ENCODE results near the gene DNASE1L1.

DNASE1L1 gene, protein sequence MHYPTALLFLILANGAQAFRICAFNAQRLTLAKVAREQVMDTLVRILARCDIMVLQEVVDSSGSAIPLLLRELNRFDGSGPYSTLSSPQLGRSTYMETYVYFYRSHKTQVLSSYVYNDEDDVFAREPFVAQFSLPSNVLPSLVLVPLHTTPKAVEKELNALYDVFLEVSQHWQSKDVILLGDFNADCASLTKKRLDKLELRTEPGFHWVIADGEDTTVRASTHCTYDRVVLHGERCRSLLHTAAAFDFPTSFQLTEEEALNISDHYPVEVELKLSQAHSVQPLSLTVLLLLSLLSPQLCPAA

DNA sequence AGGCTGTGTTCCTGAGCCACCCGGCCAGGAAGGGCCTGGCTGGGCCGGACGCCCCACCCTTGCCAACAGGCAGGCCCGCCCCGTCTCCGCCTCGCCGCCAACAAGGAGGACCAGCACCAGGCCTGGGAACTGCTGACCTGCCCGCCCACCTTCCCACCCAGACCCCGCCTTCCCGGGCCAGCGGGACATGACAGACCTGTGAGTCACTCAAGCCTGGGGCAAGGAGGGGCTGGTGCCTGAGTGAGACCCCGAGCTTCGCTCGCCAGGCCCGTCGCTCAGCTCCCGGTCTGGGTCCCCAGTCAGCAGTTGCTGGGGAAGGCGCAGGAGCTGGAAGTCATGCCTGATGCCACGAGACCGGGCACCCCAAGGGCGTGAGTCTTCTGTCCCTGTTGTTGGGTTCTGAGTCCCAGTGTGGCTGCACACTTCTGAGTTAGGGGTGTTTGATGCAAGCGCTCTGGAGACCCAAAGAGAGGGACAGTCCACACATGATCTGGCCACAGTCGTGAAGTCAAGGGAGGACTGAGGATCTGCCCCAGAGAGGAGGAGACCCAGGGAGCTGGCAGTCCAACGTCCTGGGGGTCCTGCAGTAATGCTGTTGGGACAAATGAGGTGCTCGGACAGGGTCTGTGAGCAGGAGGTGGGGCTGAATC is at the start of gene DNASE1L1:
DNASE1L1 (minus strand) TSS at position 33 of the 650 bp plus-strand sequence. CDS start 3,686 bp downstream, outside the sequence.
- DNase-seq (ENCODE audit: low spot score), result no peak

DNA sequence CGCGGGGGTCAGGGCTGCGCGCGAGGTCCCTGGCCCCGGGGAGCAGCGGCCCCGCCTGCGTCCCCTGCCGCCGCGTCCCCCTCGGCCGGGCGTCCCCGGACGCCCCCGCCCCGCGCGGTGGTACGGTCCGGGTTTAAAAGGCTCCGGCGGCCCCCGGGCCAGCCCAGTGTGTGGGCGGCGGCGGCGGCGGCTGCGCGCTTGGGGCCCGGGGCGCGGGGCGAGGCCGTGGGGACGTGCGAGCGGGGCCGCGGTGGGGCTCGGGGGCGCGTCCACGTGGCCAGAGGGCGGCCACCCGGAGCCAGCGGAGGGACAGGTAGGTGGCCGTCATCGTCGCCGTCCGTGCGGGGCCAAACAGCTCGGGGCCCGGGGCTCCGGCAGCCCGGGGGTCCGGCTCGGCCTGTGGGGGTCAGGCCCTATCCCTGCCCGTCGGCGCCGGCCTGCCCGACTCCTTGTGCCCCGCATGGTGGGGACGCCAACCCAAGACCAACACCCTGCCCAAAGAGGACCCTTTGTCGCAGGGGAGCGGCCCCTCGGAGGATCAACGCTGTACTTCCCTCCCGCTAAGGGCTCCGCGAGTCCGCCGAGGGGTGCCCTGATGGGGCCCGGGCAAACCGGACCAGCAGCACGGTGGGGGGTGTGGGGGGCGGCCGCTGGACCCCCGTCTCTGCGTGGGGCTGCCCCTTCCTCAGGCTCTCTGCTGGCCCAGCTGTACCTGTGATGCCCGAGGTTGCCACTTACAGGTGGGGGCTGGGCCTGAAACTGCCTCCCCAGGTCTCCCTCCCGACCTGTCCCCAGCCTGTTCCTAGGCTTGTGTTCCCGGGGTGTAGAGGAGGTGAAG is 49.3 kb upstream of the DNASE1L1 start, which contains the start of gene PLXNA3:
PLXNA3 (plus strand) TSS at position 166 of the 838 bp plus-strand sequence. CDS start 1,903 bp downstream, outside the sequence.
- DNase-seq (ENCODE audit: low spot score), result peak; percentile 73

DNA sequence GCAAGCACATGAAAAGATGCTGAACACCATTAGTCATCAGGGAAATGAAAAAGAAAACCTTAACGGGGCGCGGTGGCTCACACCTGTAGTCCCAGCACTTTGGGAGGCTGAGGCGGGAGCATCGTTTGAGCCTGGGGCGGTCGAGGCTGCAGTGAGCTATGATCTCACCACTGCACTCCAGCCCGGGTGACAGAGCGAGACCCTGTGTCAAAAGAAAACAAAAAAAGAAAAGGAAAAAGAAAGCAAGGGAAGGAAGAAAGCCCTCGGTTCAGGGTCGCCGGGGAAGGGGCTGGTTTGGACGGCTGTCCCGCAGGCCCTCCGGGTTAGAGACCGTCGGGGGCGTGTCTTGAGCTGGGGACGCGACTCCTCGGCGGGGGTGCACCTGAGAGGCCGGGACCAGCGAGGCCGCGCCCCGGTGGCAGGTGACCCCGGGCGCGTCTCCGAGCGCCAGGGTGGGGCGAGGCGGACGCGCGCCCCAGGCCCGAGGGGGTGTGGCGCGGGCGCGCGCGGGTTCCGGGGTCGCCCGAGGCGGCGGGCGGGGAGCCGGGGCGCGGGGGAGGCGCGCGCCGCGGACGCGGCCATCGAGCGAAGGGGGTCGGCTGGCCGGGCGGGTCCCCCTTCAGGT is 48.5 kb upstream of the DNASE1L1 start:
- peak; percentile 60 for DNase-seq (ENCODE audit: low spot score)

DNA sequence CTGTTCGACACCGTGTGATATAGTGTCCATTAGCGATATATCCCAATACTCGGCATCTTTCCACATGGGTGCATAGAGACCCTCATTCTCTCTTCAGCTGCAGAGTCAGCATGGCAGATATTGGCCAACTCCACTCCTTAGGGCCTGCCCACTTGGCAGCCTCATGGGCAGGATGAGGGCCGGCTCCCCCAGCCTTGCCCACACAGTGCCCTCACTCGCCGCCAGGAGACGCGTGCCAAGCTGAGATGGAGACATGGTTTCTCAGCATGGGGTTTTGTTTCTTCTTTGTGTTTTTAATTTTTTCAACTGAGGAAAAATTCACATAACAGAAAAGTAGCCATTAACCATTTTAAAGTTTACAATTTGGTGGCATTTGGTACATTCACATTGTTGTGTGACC is 43.8 kb upstream of the DNASE1L1 start:
- no peak for DNase-seq (ENCODE audit: low spot score)

DNA sequence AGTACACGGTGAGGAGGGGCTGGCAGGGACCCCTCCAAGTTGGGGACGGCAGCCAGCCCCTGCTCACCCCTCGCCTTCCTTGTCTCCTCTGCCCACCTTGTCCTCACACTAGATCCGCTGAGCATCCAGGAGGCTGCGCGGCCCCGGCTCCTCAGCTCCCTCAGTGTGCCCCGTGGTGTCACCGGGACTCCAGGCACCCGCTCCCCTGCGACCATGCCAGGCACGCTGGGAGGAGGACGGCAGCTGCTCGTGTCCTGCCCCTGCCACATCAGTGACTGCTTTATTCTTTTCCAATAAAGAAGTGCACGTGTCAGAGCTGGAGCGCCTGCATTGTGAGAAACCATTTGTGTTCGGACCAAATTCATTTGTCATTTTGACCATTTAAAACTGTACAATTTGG is 41.3 kb upstream of the DNASE1L1 start:
- no peak for DNase-seq (ENCODE audit: low spot score)

DNA sequence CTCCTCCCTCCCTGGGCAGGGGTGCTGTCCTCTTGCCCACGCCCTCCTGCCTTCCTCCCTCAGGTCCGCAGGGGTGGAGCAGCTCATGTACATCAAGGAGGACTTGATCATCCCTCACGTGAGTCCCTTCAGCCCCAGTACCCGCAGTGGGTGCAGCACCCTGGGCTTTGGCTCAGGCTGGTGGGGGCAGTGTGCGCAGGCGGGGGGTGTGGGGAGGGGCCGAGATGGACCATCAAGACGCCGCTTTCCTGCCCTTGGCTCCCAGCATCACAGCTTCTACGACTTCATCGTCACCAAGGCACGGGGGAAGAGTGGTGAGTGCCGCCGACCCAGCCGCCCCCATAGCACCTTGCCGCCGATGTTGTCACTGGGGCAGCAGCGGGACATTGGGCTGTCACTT is 40.6 kb upstream of the DNASE1L1 start:
- no peak for DNase-seq (ENCODE audit: low spot score)

DNA sequence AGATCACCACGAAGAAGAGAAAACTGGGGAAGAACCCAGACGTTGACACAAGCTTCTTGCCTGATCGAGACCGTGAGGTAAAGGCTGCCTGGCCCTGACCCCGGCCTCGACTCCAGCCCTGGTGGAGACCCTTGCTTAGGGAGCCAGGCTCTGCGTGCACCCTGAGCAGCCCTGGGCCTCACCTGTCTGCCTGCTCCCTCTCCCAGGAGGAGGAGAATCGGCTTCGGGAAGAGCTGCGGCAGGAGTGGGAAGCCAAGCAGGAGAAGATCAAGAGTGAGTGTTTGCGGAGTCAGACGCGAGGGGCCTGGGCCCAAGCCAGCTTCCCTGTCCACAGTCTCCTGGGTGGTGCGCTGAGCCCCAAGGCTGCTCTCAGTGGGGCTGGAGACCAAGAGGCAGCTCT is 39.4 kb upstream of the DNASE1L1 start:
- no peak for DNase-seq (ENCODE audit: low spot score)

DNA sequence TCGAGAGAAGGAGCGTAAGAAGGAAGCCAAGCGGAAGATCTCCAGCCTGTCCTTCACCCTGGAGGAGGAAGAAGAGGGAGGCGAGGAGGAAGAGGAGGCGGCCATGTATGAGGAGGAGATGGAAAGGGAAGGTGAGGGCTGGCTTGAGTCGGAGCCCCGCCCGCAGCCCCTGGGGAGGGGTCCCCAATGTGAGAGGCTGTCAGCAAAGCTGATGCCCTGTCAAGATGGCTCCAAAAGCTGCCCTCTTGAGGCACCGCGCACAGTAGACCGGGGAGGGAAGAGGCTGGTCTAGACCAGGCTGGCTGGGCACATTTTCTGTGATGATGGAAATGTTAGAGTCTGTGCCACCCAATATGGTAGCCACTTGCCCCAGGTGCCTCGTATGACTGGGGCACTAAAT is 37.4 kb upstream of the DNASE1L1 start:
- no peak for DNase-seq (ENCODE audit: low spot score)

DNA sequence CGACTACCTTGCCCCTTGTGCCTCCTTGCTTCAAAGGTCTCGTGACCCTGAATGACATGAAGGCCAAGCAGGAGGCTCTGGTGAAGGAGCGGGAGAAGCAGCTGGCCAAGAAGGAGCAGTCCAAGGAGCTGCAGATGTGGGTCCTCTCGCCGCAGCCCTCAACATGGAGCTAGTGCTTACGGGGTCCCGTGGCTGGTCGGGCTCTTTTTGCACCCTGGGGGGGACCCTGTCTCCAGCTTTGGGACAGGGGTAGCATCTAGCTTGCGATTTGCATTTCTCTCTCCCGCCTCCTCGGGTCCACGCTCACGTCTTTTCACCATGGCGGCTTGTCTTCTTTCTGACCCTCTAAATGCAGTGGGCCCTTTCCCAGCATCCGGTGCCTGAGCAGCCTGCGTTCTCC is 36.7 kb upstream of the DNASE1L1 start:
- DNase-seq (ENCODE audit: low spot score), result no peak

DNA sequence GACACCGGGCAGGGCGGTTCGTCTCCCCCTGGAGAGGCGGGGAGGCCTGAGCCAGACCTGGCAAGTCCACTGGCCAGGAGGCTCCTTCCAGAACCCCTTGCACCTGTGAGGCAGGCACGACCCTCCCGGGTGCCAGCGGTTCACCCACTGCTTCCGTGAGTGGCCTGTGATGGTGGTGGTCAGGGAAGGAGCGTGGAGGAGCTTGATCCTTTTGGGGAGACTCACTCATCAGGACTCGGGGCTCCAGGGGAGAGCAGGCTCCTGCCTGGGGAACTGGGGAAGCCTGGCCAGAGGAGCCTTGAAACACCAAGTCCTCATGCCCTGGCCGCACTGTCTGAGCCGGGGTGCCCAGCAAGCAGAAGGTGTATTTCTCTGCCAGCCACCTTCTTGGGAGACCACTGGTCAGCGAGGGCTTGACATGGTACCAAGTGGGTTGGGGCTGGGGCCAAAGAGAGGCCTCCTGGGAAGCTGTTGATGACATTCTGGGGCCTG is 35.7 kb upstream of the DNASE1L1 start:
- no peak for DNase-seq (ENCODE audit: low spot score)

DNA sequence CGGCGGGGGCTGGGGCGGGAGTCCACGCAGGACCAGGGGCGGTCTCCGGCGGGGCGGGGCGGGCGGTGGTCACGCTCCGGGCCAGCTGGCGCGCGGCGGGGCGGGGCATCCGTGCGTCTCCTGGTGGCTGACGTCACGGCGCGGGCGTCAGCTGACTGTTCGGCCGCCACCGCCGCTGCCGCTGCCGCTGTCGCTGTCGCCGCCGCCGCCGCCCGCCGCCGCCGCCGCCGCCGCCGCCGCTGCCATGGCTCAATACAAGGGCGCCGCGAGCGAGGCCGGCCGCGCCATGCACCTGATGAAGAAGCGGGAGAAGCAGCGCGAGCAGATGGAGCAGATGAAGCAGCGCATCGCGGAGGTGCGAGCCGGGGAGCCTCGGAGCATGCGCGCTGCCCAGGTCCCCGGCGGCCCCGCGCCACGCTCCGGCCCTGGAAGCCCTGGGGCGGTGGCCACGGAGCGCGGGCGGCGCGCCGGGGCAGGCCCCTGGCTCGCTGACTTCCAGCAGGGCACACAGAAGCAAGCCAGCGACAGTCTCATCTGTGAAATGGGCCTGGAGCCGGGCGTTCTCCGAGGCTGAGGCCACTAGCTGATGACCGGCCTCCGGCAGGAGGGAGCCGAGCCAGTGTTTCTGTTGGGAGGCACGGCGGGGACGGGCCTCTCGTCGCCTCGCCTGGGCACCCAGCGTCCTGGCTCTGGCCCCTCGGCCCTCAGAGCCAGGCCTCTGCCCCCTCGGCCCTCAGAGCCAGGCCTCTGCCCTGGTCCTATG is 35.1 kb upstream of the DNASE1L1 start, which contains the start of gene FAM50A:
FAM50A (plus strand) TSS at position 150 of the 763 bp plus-strand sequence; CDS start at position 245, 95 bp downstream.
- peak; percentile 62 for DNase-seq (ENCODE audit: low spot score)

DNA sequence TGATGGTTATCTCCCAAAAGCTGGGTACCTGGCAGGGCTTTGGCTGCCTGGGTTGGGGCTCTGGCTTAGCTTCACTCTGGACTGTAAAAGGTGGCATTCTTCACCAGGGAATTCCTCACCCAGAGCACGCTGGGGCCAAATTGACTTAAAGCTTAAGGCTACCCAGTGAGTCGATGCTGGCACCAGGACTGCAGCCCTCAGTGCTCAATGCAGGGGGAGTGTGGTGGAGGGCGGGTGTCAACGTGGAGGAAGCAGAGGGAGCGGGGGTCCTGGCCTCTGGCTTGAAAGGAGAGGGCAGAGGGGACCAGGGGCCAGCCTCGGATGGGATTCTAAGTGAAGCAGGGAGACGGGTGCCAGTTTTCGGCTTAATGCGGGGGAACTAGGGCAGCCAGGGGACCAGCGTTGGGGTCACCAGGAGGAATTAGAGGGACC is 34.4 kb upstream of the DNASE1L1 start:
- DNase-seq (ENCODE audit: low spot score), result no peak

DNA sequence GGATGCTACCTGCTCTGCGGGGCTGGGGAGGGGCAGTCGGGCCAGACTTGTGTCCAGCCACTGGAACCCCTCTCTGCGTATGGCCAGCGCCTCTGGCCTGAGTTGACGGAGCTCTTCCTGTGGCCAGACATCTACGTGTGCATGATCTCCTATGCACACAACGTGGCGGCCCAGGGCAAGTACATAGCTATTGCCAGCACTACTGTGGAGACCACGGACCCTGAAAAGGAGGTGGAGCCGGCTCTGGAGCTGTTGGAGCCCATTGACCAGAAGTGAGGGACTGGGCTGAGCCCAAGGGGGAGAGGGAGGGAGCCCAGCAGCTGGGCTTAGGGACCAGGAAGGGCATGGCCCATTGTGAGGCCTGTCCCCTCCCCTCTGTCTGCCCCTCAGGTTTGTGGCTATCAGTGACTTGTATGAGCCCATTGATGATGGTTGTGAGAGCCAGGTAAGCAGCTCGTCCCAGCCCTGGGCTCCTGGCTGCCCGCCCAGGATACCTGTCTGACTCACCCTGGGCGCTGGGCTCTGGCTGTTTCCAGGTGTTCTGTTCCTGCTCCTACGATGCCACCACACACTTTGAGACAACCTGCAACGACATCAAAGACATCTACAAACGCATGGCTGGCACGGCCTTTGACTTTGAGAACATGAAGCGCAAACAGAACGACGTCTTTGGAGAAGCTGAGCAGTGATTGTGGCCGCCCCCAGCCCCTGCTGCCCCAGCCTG is 33.1 kb upstream of the DNASE1L1 start:
- DNase-seq (ENCODE audit: low spot score), result no peak

DNA sequence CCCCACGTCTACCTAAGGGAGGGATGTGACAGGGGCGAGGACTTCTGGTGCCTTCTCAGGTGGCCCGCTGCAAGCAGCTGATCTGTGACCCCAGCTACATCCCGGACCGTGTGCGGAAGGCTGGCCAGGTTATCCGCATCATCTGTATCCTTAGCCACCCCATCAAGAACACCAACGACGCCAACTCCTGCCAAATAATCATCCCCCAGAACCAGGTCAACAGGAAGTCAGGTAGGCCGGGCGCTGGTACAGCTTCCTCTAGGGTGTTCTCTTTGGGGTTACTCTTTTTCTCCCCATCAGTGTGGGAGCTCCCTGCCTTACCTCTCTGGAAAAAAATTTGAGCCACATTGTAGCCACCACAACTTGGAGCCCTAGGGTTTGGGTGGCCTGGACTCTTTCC is 32.5 kb upstream of the DNASE1L1 start:
- no peak for DNase-seq (ENCODE audit: low spot score)

DNA sequence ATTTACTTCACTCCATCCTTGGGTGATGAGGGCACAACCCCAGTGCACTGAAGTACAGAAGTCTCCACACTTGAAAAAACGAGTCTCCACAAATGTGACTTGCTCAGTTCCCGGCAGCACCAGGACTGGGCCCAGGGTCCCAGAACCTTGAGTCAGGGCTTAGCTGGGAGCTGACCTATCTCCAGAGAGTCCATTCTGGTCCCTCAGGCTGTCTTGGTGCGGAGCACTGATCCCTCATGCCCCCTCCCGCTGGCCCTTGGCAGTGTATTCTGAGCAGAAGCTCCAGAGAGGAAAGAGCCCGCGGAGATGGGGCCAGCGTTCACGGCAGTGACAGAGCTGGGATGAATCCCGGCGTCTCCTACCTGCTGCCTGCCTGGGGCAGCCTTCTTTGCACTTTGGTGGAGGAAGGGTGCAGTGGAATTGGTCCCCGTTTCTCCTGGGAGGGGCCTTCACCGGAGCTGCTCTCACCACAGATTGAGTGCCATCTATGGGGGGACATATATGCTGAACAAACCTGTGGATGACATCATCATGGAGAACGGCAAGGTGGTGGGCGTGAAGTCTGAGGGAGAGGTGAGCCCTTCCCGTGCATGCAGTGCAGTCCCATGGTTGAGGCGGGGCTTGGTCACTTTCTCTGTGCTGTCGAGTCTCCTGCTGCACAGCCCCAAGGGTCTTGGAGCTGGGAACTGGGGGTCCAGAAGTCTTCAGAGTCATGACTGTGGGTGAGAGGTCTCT is 31.7 kb upstream of the DNASE1L1 start:
- no peak for DNase-seq (ENCODE audit: low spot score)

DNA sequence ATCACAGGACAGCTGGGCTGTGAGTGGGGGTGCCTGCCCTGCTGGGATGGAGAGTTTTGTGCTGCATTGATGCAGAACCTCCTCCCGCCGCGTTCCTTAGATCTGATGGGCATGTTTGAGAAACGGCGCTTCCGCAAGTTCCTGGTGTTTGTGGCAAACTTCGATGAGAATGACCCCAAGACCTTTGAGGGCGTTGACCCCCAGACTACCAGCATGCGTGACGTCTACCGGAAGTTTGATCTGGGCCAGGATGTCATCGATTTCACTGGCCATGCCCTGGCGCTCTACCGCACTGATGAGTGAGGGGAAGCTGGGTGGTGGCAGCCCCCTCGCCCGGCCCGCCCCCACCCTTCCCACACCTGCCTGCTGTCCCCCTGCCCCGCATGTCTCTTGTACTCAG is 30.8 kb upstream of the DNASE1L1 start:
- no peak for DNase-seq (ENCODE audit: low spot score)

DNA sequence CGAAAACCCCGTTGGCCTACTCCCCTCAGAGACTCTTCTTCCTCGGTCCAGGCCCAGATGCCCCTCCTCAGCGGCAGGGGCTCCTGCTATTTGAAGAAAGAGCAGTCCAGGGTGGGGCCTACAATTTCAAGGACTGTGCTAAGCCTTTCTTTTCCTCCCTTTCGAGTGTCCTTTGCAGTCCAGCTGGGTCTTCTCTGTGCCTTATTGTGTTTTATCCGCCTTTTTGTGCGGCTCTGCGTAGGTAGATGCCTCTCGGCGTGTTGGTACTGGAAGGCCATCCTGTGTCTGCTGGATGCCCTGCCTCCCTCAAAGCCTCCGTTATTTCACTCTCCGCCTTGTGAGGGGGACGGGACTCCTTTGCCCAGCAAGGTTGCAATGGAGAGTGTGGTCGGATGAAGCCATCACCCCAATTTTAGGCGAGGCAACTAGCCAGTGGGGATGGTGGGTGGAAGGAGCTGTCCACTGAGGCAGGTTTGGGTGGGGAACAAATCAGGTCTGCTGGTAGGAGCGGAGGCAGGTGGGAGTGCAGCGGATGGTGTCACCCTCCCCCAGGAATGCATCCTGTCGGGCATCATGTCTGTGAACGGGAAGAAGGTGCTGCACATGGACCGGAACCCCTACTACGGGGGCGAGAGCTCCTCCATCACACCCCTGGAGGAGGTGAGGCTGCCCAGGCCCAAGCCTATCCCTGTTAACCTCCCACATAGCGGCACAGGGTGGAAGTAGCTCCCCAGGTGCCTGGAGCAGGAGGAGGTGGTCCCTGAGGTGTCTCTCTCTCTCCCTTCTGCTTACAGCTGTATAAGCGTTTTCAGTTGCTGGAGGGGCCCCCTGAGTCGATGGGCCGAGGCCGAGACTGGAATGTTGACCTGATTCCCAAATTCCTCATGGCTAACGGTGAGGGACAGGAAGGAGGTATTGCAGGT is 29.2 kb upstream of the DNASE1L1 start:
- no peak for DNase-seq (ENCODE audit: low spot score)

DNA sequence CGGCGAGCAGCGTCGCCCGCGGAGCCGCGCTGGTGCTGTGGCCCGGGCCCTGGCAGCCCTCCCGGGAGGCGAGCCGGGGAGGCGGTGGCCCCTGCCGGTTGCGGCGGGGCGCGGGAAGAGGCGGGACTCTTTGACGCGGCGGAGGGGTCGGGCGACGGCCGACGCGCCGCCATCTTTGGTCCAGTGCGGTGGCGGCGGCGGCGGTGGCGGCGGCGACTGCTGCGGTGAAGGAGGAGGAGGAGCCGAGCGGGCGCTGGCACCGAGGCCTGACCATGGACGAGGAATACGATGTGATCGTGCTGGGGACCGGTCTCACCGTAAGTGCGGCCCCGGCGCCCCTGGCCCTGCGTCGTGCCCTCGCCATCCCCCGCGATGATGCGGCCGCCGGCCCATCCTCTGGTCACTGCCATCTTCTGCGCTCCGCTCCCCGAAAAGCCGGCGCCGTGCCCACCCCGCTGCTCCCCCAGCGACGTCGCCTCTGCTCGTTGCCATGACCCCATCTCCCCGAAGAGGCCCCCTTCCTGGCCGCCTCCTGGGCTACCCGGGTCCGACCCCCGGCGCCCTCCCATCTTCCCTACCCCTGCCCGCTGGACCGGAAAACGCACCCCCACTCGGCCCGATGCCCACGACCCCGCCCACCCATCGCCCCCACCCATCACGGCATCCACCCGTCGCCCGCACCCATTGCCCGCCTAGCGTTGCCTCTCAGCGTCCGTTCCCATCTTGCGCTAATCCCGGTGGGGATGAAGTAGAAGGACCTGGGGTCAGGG is 28.1 kb upstream of the DNASE1L1 start, which contains the start of gene GDI1:
GDI1 (plus strand) TSS at position 172 of the 770 bp plus-strand sequence; CDS start at position 273, 101 bp downstream.
- peak; percentile 55 for DNase-seq (ENCODE audit: low spot score)
